Stomach (tissue), 9 donors: ENCODE data around the gene NSMCE4A. TPM values are rescaled to one million over a fixed set of nuclear protein-coding genes. Genes with fewer than 3 reads are reported as not detected.

Experiments
- DNase-seq, 2 donors: peaks; one replicate each; pipeline versions ENCODE4 v3.0.0 to v3.0.0-alpha.2; 2013 to 2019
- H3K27ac ChIP-seq, 5 donors: fragments of 200-600 bp in 4 of 5; sonication (generic) in 4 of 5; one replicate each; pipeline ENCODE4 v1.5.1; 2013 to 2019; ENCODE audit warnings: mild to moderate bottlenecking in 1 of 5, moderate library complexity in 1 of 5
- H3K27me3 ChIP-seq, 3 donors: fragments of 200-600 bp; sonication (generic); one replicate each; pipeline ENCODE4 v1.5.1; 2017 to 2019; ENCODE audit warnings: mixed run types in 1 of 3
- H3K36me3 ChIP-seq, 4 donors: fragments of 200-600 bp; sonication (generic); 1 replicate in 3 of 4; 2 replicates in 1 of 4; pipeline ENCODE4 v1.5.1; 2016 to 2019
- H3K4me1 ChIP-seq, 4 donors: fragments of 200-600 bp; sonication (generic); one replicate each; pipeline ENCODE4 v1.5.1; 2016 to 2019
- H3K4me3 ChIP-seq, 4 donors: fragments of 200-600 bp; sonication (generic) in 3 of 4; one replicate each; pipeline ENCODE4 v1.5.1; 2016 to 2019; ENCODE audit warnings: mild to moderate bottlenecking in 1 of 4
- H3K9me3 ChIP-seq, 4 donors: fragments of 200-600 bp; sonication (generic); one replicate each; pipeline ENCODE4 v1.5.1; 2016 to 2019
- CTCF ChIP-seq, 7 experiments: fragments of 450-650 bp in 4 of 7; fragments of 200-600 bp in 3 of 7; sonication (generic) in 3 of 7; IDR thresholded peaks; one replicate each; pipeline ENCODE4 v1.5.1; 2016 to 2019; ENCODE audit warnings: antibody characterized with exemption in 7 of 7, control low read depth in 2 of 7, mild to moderate bottlenecking in 1 of 7
- EP300 ChIP-seq: sonication (generic); formaldehyde crosslinking; IDR thresholded peaks from one replicate; pipeline ENCODE4 v1.6.1; 2017; ENCODE audit warnings: antibody characterized with exemption
- POLR2A ChIP-seq, 4 donors: fragments of 450-650 bp; IDR thresholded peaks; one replicate each; pipeline ENCODE4 v1.6.1; 2016; ENCODE audit warnings: antibody characterized with exemption in 4 of 4, control low read depth in 2 of 4, mild to moderate bottlenecking in 1 of 4, moderate library complexity in 1 of 4
- POLR2AphosphoS5 ChIP-seq, 3 donors: sonication (generic); formaldehyde crosslinking; IDR thresholded peaks; one replicate each; pipeline ENCODE4 v1.6.1; 2016; ENCODE audit warnings: antibody characterized with exemption in 3 of 3
- WGBS, 5 donors: extraction: QIAGEN DNeasy Blood & Tissue Kit in 3 of 5; methylation state at CpG; one replicate each; pipeline versions ENCODE4 v1.1.5 to v1.1.7; 2013 to 2018; 5-methylcytosine and 5-hydroxymethylcytosine counted together
- intact Hi-C: fragments of 100-400 bp; cut with DNase I; formaldehyde crosslinking; loops from one replicate; pipeline ENCODE4 v1.15.1; 2023; ENCODE audit warnings: low total_unique reads
- polyA plus RNA-seq, 3 donors: library from polyadenylated mRNA; stranded (reverse); fragments of 200-250 nt; gene quantifications; one replicate each; pipeline ENCODE4 v1.2.3, GENCODE V29; 2013
- total RNA-seq, 5 donors: library from RNA; depleted of rRNA; stranded (reverse); fragments of >200 nt; gene quantifications; one replicate each; pipeline versions ENCODE4 v1.1.0 to v1.2.3, GENCODE V29; 2014 to 2016
- donor health status: healthy with polysubstance abuse.
- donor health status: Bipolar disorder and iron deficiency.
- donor health status: healthy.

Gene NSMCE4A
- total and polyA plus RNA-seq, 8 donors = 43.8 to 441 (median 96.4) TPM

DNA sequence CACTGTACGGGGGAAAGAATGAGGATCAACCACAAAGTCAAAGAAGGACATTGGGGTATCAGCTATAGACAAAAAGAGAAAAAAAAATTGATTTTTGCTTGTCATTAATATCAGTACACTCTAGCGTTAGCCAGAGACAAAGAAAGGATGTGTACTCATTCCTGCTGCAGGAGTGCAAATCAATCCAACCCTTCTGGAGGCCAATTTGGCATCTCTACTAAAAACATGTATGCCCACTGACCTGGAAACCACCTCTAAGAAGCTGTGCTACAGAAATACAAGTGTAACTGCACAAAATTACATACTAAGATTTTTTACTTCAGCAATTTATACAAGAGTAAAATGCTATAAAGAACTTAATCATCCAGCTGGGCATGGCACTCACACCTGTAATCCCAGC lies 13.6 kb downstream of the NSMCE4A start:
- no peaks in the 10 kb centered on the region for H3K27me3 ChIP-seq
- no peak for TF ChIP-seq EP300
- 70 to 90% (median 86%) methylated on average over 2 of the region's 2 CpGs for WGBS, 5 donors
- no peak overlapping the region for H3K27ac ChIP-seq
- H3K36me3 ChIP-seq = peaks cover 30 to 98% (median 96%) of the 10 kb centered on the region in 4 donors
- no peak for DNase-seq
- intact Hi-C loops = no loop called here
- H3K4me3 ChIP-seq = no peak overlapping the region
- H3K9me3 ChIP-seq = no peaks in the 10 kb centered on the region
- H3K4me1 ChIP-seq = no peaks in the 10 kb centered on the region

GRCh38 chr10:121959671-121960070 lies 15.3 kb downstream of the NSMCE4A start:
- no peaks in the 10 kb centered on the region for H3K4me1 ChIP-seq
- H3K9me3 ChIP-seq = no peaks in the 10 kb centered on the region
- no peak for DNase-seq
- no peak for TF ChIP-seq POLR2A (IDR thresholded peaks at IDR 0.05)
- TF ChIP-seq CTCF (IDR thresholded peaks at IDR 0.05) = no peak
- TF ChIP-seq EP300 = no peak
- no peak for TF ChIP-seq POLR2AphosphoS5 (IDR thresholded peaks at IDR 0.05)
- no peak overlapping the region for H3K4me3 ChIP-seq
- WGBS, 5 donors = 88 to 92% (median 90%) methylated on average over 3 of the region's 3 CpGs
- no peak overlapping the region for H3K27ac ChIP-seq
- H3K27me3 ChIP-seq = no peaks in the 10 kb centered on the region
- intact Hi-C loops = no loop called here
- H3K36me3 ChIP-seq = peaks cover 25 to 97% (median 93%) of the 10 kb centered on the region in 4 donors

- no peak for TF ChIP-seq EP300
- TF ChIP-seq POLR2AphosphoS5 (IDR thresholded peaks at IDR 0.05) = no peak
- no peak for TF ChIP-seq POLR2A (IDR thresholded peaks at IDR 0.05)
- TF ChIP-seq CTCF (IDR thresholded peaks at IDR 0.05) = no peak
- Histone ChIP-seq H3K4me3 (no peak overlapping the region), H3K27me3 (no peaks in the 10 kb centered on the region), H3K36me3 (peaks cover 25 to 73% (median 65%) of the 10 kb centered on the region in 4 donors), H3K27ac (no peak overlapping the region), H3K4me1 (no peaks in the 10 kb centered on the region), H3K9me3 (no peaks in the 10 kb centered on the region)
- intact Hi-C loops = no loop called here
- no peak for DNase-seq
- 80 to 91% (median 86%) methylated on average over 7 of the region's 7 CpGs for WGBS, 5 donors
Measured at GRCh38 chr10:121956111-121957061, 18.6 kb downstream of the NSMCE4A start.

GRCh38 chr10:121952226-121952625 lies 22.8 kb downstream of the NSMCE4A start:
- TF ChIP-seq POLR2A (IDR thresholded peaks at IDR 0.05) = no peak
- no peak for TF ChIP-seq EP300
- no peak for TF ChIP-seq CTCF (IDR thresholded peaks at IDR 0.05)
- no peak for TF ChIP-seq POLR2AphosphoS5 (IDR thresholded peaks at IDR 0.05)
- Histone ChIP-seq H3K27me3 (no peaks in the 10 kb centered on the region), H3K4me1 (peaks cover 0 to 15% (median 5%) of the 10 kb centered on the region in 4 donors), H3K36me3 (peaks cover 14 to 32% (median 23%) of the 10 kb centered on the region in 4 donors), H3K4me3 (no peak overlapping the region), H3K27ac (no peak overlapping the region), H3K9me3 (no peaks in the 10 kb centered on the region)
- intact Hi-C loops = no loop called here
- no peak for DNase-seq
- WGBS, 5 donors = 86 to 97% (median 93%) methylated on average over 5 of the region's 5 CpGs

- Histone ChIP-seq H3K36me3 (peaks cover 0 to 7% (median under 1%) of the 10 kb centered on the region in 4 donors), H3K9me3 (no peaks in the 10 kb centered on the region), H3K27me3 (no peaks in the 10 kb centered on the region), H3K27ac (no peak overlapping the region), H3K4me1 (peaks cover 0 to 15% (median 5%) of the 10 kb centered on the region in 4 donors), H3K4me3 (no peak overlapping the region)
- no peak for TF ChIP-seq CTCF (IDR thresholded peaks at IDR 0.05)
- 67 to 84% (median 75%) methylated on average over 3 of the region's 3 CpGs for WGBS, 5 donors
- intact Hi-C loops = no loop called here
- no peak for DNase-seq
Measured at GRCh38 chr10:121949451-121949850, 25.6 kb downstream of the NSMCE4A start.
